CD1c-positive myeloid dendritic cell (primary cell): ENCODE data around the gene ANXA3.
A peak's percentile ranks its signal among the peaks of the same experiment; 100 is the strongest.

Experiments used
- DNase-seq: peaks from one replicate; pipeline ENCODE4 v3.0.0-alpha.2; 2016; ENCODE audit errors: extremely low spot score

ANXA3 gene

DNA sequence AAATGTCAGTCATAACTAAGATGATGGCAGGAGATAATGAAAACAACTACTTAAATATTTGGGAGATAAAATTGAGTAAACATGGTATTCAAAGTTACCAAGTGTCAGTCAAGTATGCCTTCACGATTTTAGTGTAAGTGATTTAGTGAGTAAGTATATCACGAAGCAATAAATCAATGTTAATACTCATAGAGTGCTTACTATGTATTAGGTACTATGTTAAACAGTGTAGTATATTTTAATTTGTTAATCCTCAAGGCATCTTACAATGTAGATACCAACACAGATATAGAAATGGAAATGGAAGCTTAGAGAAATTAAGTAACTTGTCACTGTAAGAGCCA lies 59.6 kb downstream of the ANXA3 start:
- DNase-seq = no peak

GRCh38 chr4:78612398-78613178 lies 61.0 kb downstream of the ANXA3 start:
- DNase-seq = peak; percentile 64

GRCh38 chr4:78613522-78614321 lies 62.2 kb downstream of the ANXA3 start:
- DNase-seq = no peak

DNA sequence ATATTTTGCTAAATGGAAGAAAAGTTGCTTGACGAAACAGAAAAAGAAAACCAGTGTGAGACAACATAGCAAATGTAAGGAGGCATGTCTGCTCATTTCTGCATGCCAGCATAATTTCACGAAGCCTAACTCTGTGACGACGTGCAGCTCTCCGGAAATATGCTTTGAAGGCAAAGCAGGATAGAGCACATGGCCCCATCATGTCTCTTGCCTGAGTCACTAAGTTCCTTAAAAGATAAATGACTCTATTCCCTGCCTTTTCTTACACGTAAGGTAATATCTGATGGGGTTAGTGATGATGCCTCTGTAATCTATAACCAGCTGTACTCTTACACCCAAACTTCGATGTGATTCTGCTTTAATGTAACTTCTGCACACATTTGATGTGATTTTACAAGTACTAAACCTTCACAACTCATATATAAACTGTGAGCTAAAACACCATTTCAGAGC lies 64.5 kb downstream of the ANXA3 start:
- no peak for DNase-seq

- no peak for DNase-seq
Observed at GRCh38 chr4:78618436-78618835, 66.9 kb downstream of the ANXA3 start.

DNA sequence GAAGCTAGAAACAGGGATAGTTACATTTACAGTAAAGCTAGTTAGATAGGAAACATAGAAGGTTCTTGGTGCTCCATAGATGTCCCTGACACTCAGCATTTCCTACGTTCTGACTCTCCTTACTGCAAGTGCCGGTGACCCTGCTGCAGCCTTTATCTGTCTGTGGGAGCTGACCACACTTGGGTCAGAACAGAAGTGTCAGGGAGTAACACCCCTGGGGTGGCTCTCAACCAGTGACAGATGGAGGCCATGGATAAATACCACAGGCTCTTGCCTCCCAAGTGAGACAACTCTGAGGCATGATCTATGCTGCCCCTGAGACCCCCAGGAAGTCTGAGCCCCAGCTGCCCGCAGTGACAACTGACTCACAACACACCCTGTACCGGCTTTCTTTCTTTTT lies 69.8 kb downstream of the ANXA3 start:
- DNase-seq = no peak

DNA sequence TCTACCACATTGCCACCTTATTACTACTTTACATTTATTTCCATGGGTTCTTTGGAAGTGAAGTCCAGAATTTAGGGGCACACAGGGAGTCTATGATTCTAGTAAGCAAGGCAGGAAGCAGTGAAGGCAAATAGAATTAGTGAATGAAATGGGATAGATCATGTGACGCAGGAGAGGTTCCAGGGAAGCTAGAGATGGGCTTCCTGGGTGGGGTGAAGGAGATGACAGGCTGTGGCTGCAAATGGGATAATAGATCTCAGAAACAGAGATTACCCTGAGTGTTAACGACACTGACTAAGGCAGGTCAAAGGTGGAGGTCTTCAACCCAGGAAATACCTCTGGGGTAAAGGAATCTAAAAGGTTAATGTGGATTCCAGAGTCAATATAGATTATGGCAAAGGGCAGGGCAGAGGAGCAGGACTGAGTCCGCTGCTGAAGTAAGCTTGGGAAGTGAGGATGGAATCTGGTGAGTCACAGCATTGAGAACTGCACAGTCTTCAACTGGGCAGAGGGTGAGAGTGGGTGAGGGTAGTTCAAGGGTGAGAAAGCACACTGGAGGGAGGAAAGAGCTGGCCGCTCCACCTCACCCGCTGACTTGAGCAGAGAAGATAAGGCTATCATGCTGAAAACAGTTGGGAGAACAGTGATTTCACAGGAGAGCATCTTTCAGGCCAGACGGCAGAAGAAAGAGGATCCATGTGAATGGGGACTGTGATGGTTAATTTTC lies 70.8 kb downstream of the ANXA3 start:
- DNase-seq = no peak

DNA sequence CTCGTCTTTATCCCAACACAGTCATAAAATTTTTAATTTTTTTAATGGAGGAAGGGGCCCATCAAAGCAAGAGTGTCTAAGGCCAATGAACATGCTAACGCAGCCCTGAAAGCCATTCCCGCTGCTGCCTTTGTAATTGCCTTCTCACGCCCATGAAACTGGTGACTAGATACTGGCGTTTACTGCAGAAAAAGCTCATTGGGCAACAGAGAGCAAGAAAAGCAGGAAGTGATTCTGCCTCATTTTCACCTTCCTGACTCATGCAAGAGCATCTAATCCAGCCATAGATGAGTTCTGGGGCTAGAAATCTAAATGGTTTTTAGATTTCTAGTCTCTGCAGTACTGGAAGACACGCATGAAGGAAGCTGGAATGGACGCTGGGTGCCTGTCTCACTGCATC lies 72.5 kb downstream of the ANXA3 start:
- peak; percentile 68 for DNase-seq

DNA sequence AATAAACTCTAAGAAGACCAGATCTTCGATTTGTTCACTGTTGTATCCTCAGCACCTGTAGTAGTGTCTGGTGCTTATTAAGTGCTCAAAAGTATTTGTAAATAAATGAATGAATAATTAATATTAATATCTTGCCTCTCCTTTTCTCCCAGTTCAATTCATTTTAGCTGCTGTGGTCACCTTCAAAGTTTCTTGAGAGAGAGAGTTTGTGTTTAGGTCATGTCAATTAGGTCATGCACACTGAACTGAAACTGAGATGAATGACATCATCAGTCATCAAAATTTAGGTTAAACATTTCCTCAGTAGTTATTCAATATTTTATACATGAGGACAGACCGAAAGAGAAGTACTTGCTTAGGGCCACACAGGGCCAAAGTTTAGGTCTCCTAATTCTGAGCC lies 73.5 kb downstream of the ANXA3 start:
- peak; percentile 28 for DNase-seq

- no peak for DNase-seq
Observed at GRCh38 chr4:78627046-78627965, 75.7 kb downstream of the ANXA3 start.

DNA sequence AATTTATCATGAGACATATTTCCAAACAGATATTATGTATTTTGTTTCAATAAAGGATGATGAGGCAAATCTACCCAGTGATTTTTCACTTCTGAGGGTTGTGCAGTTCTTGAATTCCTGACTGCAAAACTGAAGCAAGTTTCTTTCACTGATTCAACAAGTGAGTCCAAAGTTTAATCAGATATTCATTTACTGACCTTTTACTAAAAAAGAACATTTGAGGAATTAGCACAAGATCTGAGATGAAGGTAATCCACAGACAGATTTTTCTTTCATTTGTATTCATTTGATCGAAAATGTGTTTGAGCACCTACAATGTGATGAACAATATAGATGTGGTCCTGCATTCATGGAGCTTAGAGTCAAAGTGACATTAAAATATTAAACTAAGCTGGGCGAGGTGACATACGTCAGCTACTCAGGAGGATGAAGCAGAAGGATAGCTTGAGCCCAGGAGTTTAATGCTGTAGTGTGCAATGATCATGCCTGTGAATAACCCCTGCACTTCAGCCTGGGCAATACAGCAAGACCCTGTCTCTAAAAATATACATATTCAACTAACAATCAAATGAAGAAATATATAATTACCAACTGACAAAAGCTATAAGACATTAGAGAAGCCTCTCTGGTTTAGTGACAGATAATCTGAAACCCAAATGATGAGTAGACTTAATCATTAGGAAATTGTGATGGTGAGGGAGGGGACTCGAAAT lies 76.6 kb downstream of the ANXA3 start:
- no peak for DNase-seq

DNA sequence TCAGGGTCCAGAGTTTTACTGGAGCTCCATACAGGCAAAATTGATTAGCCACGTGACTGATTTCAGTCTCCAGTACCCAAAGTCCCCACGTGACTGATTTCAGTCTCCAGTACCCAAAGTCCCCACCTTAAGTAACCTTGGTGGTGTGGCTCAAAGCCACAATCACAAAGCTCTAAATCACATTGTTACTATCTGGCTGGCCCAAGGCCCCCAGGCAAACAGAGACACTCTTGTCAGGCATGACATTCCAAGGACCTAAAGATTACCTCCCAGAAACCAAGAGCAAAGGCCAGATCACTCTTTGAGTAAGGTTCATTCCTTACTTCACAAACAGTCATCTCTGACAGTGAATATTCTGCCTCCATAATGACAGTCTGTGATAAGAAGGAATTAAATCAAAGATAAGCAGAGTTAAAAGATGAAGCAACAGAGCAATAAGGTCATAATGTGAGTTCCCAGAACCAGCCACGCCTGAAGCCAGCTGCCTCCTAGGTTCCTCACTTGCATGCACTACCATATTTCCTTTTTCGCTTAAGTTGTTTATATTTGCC lies 78.5 kb downstream of the ANXA3 start:
- peak; percentile 76 for DNase-seq

GRCh38 chr4:78630615-78631014 lies 79.0 kb downstream of the ANXA3 start:
- peak; percentile 50 for DNase-seq

DNA sequence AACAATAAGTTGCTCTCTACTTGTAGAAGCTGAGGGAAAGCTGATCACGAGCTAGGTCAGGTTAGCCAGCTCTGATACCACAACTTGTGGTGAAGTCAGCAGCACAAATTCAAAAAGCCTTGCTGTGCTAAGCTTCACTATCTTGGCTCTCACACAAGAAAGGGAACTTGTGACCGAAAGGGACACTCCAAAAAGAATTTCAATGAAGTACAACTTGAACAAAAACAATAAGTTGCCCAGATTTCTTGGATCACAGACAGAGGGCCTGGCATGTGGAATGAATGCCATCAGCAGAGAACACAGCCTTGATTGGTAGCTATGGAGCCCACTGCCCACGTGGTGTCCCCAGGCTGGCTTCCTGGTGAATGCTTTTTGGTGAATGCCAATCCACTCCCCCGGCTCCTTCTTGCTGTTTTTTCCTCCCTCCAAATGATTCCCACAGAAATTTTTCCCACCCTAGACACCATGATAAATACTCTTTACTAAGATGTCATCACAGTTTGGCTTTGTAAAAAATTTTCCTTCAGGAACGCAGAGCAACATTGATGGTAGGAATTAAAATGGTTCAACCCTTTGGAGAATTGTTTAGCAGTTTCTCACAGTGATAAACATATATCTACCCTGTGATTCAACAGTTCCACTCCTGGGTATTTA lies 82.6 kb downstream of the ANXA3 start:
- DNase-seq = no peak

- no peak for DNase-seq
Observed at GRCh38 chr4:78638337-78639172, 87.0 kb downstream of the ANXA3 start.

- DNase-seq = no peak
Observed at GRCh38 chr4:78640714-78641113, 89.1 kb downstream of the ANXA3 start.

DNA sequence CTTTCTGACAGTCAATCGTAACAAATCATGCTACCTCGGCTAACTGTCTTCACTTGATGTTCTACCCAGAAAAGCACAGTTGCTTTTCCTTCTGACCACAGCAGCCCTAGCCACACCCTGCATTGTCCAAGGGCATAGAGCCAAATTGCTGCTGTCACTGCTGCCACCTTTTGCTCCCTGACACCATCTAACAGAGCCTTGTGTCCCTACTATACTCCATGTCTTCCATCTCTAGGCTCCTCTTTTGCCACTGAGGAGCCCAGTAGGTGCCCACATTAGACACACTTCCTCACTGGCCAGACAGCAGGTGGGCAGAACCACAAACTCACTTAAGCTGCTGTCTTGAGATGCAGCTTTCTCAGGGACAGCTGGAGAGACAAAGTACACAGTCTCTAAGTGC lies 91.4 kb downstream of the ANXA3 start:
- DNase-seq = no peak

DNA sequence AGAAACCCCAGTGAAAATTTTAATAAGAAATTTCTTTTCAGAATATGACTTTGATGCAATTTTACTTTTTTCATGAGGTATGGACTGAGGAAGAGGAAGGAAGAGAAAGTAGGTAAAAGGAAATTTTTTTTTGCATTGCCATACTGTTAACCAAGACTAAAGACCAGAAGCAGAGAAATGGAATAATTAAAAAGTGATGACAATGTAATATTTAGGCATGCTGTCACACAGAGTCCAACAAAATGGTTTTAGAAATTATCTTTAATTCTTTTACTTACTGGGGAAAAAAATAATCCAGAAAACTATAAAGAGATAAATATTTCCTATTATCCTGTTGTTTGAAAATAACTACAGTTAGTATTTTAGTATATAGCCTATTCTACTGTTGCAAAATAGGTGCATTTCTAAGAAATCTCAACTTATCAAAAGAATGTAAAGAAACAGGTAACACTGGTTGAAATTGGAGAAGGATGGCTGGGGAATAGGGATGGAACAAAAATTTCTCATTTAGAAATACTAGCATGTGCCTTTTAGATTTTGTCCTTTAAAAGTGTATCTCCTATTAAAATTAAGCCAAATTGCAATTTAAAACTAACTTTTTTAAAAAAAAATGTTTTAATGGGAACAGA lies 92.6 kb downstream of the ANXA3 start:
- DNase-seq = no peak
